GM10248 (cell line): Measurements from ENCODE around the gene KIF16B.

ENCODE experiments used
- CTCF ChIA-PET: fragments of 300-600 bp; sonication (Branson Sonifier 250); formaldehyde crosslinking; extraction: SDS; loops from one replicate; lab custom pipeline; 2021; ENCODE audit warnings: antibody characterized with exemption; lab: Yijun Ruan, JAX
- POLR2A ChIA-PET: fragments of 350-650 bp; sonication (Branson Sonifier 250); formaldehyde crosslinking; extraction: SDS; loops from one replicate; lab custom pipeline; 2020; ENCODE audit warnings: antibody characterized with exemption; lab: Yijun Ruan, JAX
- DNase-seq: peaks from one replicate; pipeline ENCODE4 v3.0.0; 2012; ENCODE audit errors: extremely low spot score
- TF ChIP-seq, protein P1 (sequence below): IDR thresholded peaks from 2 replicates; pipeline ENCODE4 v1.5.1; 2012; ENCODE audit warnings: mild to moderate bottlenecking, low read depth; ENCODE audit errors: extremely low read depth, missing control alignments, control extremely low read depth

KIF16B gene

DNA sequence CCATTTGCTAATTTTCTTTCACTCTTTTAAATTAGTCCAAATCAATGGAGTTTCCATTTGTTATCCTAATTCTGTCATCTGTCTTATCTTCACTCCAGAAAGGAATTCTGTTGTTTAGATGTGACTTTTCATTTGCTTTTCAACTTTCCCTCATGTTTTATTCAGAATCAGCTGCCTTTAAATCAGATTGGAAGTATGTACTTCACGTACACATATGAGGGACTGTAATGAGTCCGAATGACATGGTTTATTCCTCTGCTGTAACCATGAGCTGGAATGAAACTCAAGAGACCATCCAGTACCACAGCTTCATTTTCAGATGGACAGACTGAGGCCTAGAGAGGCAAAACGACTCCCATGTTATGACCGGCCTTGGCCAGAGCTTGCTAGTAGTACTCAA, 302.3 kb downstream of the KIF16B start:
- DNase-seq: no peak
- ChIA-PET POLR2A (no interaction called here), CTCF (interaction anchor here (1.1 kb wide), 1 partner anchor 35 kb away, joined by 3 read pairs; no protein-coding TSS in a partner anchor)
- TF ChIP-seq, protein P1, sequence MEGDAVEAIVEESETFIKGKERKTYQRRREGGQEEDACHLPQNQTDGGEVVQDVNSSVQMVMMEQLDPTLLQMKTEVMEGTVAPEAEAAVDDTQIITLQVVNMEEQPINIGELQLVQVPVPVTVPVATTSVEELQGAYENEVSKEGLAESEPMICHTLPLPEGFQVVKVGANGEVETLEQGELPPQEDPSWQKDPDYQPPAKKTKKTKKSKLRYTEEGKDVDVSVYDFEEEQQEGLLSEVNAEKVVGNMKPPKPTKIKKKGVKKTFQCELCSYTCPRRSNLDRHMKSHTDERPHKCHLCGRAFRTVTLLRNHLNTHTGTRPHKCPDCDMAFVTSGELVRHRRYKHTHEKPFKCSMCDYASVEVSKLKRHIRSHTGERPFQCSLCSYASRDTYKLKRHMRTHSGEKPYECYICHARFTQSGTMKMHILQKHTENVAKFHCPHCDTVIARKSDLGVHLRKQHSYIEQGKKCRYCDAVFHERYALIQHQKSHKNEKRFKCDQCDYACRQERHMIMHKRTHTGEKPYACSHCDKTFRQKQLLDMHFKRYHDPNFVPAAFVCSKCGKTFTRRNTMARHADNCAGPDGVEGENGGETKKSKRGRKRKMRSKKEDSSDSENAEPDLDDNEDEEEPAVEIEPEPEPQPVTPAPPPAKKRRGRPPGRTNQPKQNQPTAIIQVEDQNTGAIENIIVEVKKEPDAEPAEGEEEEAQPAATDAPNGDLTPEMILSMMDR: no peak

DNA sequence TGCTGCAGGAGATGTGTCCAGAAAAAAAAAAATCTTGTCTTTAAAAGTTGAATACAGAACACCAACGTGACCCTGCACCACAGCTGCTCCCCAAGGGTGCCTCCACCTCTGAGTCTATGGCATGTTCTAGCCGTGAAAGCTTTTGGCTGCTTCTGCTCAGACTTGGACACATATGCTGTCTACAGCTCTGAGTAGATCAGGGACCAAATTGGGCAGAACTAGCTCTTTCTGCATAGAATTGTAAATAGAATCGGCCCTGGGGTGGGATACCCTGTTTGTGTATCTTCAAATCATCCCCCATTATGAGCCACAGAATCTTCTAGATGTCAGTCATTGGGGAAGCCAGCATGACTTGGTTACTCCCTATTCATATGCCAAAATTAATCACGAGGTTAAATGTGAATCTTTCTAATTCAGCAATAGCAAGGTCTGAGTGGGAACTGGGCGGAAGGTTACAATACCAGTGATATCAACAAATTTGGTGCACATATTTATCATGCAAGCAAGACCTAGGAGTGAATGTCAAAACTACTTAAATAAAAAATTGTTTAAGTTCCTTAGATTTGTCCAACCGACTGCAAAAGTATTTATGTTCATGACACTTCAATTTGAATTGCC, 302.8 kb downstream of the KIF16B start:
- TF ChIP-seq, protein P1: no peak
- ChIA-PET POLR2A (no interaction called here), CTCF (interaction anchor here (0.9 to 1.1 kb wide), 2 partner anchors 10 to 36 kb away, joined by 3 read pairs; no protein-coding TSS in a partner anchor)
- DNase-seq: no peak

DNA sequence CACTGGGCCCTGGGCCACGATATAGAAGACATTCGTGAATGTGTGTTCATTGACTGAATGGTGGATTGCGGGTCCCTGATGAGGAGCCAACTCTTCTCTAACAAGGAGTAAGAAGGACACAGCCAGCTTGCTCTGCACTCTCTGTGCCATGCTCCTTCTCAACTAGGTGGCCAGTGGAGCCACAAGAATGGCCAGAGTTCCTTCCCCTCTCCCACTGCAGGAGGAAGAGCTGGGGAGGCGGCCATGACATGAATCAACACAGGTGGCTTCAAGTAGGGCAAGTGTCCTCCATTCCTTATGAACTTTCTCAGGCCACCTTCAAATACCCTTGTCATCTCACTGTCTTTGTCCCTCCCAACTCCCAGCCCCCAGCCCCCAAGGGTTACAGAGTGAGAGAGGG, 305.7 kb downstream of the KIF16B start:
- no peak for DNase-seq
- ChIA-PET POLR2A (no interaction called here), CTCF (interaction anchor here (1.6 to 1.7 kb wide), 2 partner anchors 12 to 20 kb away, joined by 4 to 5 read pairs; no protein-coding TSS in a partner anchor)
- TF ChIP-seq, protein P1: no peak

DNA sequence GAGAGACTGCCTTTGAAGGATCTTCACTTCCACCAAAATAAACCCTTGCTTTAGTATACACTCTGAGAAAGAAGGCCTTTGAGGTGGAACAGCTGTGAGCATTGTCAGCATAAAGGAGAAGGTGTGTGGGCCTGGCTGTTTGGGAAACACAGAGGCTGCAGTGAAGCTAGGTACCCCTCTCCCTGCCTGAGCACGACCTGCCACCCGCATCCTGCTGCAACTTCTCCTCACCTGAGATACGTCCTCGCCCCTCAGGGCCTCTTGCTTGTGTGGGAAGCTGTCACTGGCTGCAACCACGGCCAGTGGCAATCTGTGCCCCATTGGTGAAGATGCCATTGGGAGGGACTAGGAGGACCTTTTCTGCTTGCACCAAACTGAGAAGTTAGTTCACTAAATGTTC, 307.9 kb downstream of the KIF16B start:
- ChIA-PET CTCF (interaction anchor here (1.0 kb wide), 1 partner anchor 10 kb away, joined by 3 read pairs; no protein-coding TSS in a partner anchor), POLR2A (no interaction called here)
- TF ChIP-seq, protein P1: no peak
- DNase-seq: no peak

DNA sequence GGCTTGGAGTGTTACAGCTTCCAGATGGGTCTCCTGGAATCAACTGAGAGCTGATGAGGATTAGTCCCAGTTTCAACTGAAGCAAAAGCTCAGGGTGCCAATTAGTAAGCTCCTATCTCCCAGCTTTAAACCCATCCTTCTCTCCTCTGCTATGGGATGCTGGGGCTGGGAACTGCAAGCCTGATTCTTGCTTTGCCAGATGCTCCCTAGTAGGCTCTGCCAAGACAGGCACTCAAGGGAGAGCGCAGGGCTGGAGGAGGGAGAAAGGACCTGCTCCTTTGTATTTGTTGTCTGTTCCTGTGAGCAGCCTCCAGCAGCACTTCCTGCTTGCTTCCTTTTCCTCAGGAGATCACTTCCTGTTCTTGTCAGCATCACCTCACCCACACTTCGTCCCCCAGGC, 309.7 kb downstream of the KIF16B start:
- CTCF ChIA-PET: interaction anchor here (1.0 to 2.0 kb wide), 3 partner anchors 9 to 16 kb away, joined by 3 to 4 read pairs (median 4); no protein-coding TSS in a partner anchor
- POLR2A ChIA-PET: no interaction called here
- no peak for DNase-seq
- TF ChIP-seq, protein P1: no peak

DNA sequence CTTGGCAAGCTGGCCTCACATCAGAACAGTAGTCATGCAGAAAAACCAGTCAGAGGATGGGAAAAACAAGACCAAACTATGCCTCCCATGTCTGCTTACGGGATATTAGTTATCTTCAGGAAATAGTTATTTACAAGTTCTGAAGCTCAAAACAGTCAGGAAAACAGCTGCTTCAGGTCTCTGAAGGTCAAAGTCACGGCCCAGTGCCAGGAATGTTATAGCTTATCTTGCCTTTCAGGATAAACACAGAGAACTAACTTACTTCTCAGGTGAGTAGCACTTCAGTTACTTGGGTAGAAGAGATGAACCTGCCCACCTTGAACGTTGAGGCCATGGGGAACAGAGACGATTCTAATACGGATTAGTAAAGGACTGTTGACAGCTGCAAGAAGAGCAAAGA, 310.7 kb downstream of the KIF16B start:
- DNase-seq: no peak
- TF ChIP-seq, protein P1: no peak
- ChIA-PET POLR2A (interaction anchor here (0.5 kb wide), 1 partner anchor 1698 kb away, joined by 6 read pairs; no protein-coding TSS in a partner anchor), CTCF (interaction anchor here (1.0 to 2.0 kb wide), 4 partner anchors 8 to 34 kb away, joined by 3 to 4 read pairs (median 4); no protein-coding TSS in a partner anchor)
